GM23338 (cell line): ENCODE data around the gene PARD6B.
"Not testable (repeated sequence)": the region's sequence is repeated elsewhere in the genome, so short reads cannot be mapped to it uniquely, and the experiment has no call there.

Source experiments
- CREB1 ChIP-seq: fragments of 250-450 bp; sonication (Bioruptor Pico); IDR thresholded peaks from 2 replicates; pipeline ENCODE4 v1.5.0; 2020; ENCODE audit warnings: low read depth, mild to moderate bottlenecking, moderate library complexity
- ETS1 ChIP-seq: IDR thresholded peaks from 2 replicates; pipeline ENCODE4 v1.6.1; 2016; ENCODE audit warnings: antibody characterized with exemption
- EZH2 ChIP-seq: fragments of 200-600 bp; sonication (generic); IDR thresholded peaks from one replicate; pipeline ENCODE4 v1.8.0; 2017; ENCODE audit warnings: antibody characterized with exemption, mild to moderate bottlenecking, low read depth; ENCODE audit not compliant: unreplicated experiment
- EZH2phosphoT487 ChIP-seq: fragments of 200-600 bp; sonication (generic); IDR thresholded peaks from one replicate; pipeline ENCODE4 v1.8.1; 2018; ENCODE audit warnings: antibody characterized with exemption; ENCODE audit not compliant: unreplicated experiment
- JUNB ChIP-seq: IDR thresholded peaks from one replicate; pipeline ENCODE4 v1.6.1; 2016; ENCODE audit warnings: antibody characterized with exemption; ENCODE audit not compliant: unreplicated experiment
- NANOG ChIP-seq: IDR thresholded peaks from 2 replicates; pipeline ENCODE4 v1.6.1; 2016; ENCODE audit warnings: antibody characterized with exemption, borderline replicate concordance
- POLR2AphosphoS5 ChIP-seq: IDR thresholded peaks from 2 replicates; pipeline ENCODE4 v1.6.1; 2016; ENCODE audit warnings: antibody characterized with exemption, low read depth
- STAT1 ChIP-seq: IDR thresholded peaks from one replicate; pipeline ENCODE4 v1.6.1; 2016; ENCODE audit warnings: antibody characterized with exemption; ENCODE audit not compliant: unreplicated experiment
- ZNF114 ChIP-seq: fragments of 250-450 bp; sonication (Bioruptor Pico); IDR thresholded peaks from 2 replicates; pipeline ENCODE4 v1.5.0; 2020; ENCODE audit warnings: mild to moderate bottlenecking, moderate library complexity
- ZNF331 ChIP-seq: fragments of 250-450 bp; sonication (Bioruptor Pico); IDR thresholded peaks from 2 replicates; pipeline ENCODE4 v1.5.0; 2020; ENCODE audit warnings: low read depth, mild to moderate bottlenecking, moderate library complexity
- TF ChIP-seq, protein P1 (sequence below), 2 experiments: fragments of 200-600 bp in 1 of 2; sonication (generic) in 1 of 2; conservative IDR thresholded peaks; 2 replicates each; pipeline versions ENCODE4 v1.5.1 to v1.6.1; 2016 to 2017; ENCODE audit warnings: antibody characterized with exemption in 2 of 2, low read depth in 2 of 2, mild to moderate bottlenecking in 2 of 2, moderate library complexity in 1 of 2
- TF ChIP-seq, protein P2 (sequence below): IDR thresholded peaks from one replicate; pipeline ENCODE4 v1.6.1; 2018; ENCODE audit warnings: antibody characterized with exemption; ENCODE audit not compliant: unreplicated experiment

DNA sequence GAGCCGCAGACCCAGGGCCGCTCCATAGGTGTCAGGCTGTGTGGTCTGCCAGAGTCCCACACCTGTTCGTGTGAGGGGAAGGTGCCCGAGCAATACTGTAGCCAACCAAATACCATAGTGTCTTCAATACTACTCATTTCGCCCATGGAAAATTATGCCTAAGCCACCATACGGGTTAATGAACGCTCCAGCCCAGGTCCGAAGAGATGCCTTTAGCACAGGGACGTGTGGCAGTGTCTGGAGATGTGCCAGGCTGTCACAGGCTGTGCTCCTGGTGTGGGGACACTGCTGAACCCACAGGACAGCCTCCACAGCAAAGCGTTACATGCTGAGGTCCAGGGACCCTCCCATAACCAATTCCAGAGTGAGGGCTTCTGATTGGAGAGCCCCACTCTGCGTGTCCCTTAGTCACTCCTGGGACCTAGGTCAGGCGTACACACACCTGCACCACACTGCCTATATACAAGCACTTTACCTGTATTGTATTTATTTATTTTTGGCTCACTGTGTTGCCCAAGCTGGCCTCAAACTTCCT, 38.2 kb downstream of the PARD6B start:
- TF ChIP-seq, protein P1, sequence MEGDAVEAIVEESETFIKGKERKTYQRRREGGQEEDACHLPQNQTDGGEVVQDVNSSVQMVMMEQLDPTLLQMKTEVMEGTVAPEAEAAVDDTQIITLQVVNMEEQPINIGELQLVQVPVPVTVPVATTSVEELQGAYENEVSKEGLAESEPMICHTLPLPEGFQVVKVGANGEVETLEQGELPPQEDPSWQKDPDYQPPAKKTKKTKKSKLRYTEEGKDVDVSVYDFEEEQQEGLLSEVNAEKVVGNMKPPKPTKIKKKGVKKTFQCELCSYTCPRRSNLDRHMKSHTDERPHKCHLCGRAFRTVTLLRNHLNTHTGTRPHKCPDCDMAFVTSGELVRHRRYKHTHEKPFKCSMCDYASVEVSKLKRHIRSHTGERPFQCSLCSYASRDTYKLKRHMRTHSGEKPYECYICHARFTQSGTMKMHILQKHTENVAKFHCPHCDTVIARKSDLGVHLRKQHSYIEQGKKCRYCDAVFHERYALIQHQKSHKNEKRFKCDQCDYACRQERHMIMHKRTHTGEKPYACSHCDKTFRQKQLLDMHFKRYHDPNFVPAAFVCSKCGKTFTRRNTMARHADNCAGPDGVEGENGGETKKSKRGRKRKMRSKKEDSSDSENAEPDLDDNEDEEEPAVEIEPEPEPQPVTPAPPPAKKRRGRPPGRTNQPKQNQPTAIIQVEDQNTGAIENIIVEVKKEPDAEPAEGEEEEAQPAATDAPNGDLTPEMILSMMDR (conservative IDR thresholded peaks at IDR 0.05; ENCODE audit: low read depth in 2 of 2), result not testable (repeated sequence)
- TF ChIP-seq JUNB; CREB1; POLR2AphosphoS5; EZH2; ETS1; EZH2phosphoT487; ZNF331 (CRISPR knock-in tag); ZNF114; STAT1; NANOG: not testable (repeated sequence)
- TF ChIP-seq, protein P2, sequence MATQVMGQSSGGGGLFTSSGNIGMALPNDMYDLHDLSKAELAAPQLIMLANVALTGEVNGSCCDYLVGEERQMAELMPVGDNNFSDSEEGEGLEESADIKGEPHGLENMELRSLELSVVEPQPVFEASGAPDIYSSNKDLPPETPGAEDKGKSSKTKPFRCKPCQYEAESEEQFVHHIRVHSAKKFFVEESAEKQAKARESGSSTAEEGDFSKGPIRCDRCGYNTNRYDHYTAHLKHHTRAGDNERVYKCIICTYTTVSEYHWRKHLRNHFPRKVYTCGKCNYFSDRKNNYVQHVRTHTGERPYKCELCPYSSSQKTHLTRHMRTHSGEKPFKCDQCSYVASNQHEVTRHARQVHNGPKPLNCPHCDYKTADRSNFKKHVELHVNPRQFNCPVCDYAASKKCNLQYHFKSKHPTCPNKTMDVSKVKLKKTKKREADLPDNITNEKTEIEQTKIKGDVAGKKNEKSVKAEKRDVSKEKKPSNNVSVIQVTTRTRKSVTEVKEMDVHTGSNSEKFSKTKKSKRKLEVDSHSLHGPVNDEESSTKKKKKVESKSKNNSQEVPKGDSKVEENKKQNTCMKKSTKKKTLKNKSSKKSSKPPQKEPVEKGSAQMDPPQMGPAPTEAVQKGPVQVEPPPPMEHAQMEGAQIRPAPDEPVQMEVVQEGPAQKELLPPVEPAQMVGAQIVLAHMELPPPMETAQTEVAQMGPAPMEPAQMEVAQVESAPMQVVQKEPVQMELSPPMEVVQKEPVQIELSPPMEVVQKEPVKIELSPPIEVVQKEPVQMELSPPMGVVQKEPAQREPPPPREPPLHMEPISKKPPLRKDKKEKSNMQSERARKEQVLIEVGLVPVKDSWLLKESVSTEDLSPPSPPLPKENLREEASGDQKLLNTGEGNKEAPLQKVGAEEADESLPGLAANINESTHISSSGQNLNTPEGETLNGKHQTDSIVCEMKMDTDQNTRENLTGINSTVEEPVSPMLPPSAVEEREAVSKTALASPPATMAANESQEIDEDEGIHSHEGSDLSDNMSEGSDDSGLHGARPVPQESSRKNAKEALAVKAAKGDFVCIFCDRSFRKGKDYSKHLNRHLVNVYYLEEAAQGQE, result not testable (repeated sequence)
